ENCODE data around the gene GPR160.
"Not testable (repeated sequence)": the region's sequence is repeated elsewhere in the genome, so short reads cannot be mapped to it uniquely, and the experiment has no call there.

The GPR160 gene

DNA sequence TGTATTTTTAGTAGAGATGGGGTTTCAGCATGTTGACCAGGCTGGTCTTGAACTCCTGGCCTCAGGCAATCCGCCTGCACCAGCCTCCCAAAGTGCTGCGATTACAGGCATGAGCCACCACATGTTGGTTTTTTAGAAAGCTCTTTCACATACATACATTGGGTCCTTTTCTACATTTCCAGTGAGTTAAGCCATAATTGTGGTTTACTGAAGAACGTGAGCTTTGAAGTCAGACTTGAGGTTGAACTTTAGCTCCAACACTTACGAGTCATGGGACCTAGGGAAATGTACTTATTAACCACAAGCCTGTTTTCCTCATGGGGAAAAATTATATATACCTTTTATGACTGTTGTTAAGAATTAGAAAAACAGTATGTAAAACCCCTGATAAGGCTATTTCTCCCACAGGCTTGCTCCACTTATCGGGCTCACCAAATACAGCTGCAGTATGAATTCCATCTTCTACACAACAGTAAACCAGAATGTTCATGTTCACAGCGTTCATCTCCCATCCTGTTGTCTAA is 39.0 kb downstream of the GPR160 start:
- DNase-seq = peak; percentile 16

DNA sequence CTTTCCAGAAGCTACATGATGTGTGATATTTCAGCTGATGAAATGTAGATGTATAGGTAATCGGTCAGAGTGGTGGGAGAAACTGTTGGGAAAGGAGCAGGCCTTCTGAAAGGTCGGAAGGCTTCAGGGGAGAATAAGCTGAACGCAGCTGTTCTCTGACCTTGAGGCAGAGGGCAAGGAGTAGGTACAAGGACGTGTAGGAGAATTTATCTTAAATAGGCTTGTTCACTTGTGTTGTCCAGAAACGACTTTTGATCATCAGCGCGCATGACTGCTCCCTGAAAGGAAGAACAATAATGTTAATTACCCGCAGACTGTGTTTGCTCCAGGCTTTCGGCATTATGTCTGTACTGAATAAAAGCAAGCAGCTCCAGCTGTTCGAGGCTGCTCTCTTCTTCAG is 39.6 kb downstream of the GPR160 start:
- no peak for DNase-seq

DNA sequence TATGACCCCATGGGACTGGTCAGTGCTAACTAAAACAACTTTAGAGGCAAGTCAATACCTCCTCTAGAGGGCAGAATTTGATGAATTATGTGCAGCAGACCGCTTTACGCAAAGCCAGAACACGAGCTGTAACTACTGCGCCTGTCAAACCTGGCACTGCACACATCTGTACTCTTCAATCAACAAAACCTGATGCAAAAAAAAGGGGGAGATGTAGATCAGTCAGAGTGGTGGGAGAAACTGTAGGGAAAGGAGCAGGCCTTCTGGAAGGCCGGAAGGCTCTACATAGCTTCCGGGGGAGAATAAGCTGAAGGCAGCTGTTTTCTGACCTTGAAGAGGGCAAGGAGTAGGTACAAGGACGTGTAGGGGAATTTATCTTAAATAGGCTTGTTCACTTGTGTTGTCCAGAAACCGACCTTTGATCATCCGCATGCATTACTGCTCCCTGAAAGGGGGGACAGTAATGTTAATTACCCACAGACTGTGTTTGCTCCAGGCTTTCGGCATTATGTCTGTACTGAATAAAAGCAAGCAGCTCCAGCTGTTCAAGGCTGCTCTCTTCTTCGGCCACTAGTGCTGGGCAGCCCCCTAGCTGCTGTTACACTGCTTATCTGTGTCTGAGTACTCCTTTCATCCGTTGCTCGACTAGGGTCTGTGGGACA is 41.0 kb downstream of the GPR160 start:
- DNase-seq = peak; percentile 28

DNA sequence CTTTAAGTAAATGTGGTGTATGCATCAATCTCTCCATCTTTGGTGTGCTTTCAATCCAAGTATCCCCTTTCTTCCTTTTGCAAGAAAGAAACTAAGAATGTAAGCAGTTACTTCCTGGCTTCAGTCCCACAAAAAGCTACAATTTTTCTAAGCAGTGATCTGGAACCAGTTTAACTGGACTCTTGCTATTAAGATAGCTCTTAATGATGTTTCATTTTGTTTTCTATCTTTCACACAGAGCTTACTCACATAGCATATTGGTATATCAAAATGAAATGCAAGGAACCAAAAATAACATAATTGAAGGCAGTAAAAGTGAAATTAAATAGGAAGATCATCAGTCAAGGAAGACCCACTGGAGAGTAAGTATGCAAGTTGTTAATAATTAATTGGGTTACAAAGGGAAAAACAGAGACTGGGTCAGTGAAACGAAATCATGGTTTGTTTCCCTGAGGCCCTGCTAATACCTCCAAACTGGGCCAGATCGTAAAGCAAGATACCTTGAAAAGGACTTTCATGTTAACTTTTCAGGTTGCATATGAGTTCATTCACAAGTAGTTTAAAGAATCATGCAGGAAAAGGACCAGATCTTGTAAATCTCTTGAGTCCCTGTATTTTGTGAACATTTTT is 41.9 kb downstream of the GPR160 start:
- DNase-seq = no peak

DNA sequence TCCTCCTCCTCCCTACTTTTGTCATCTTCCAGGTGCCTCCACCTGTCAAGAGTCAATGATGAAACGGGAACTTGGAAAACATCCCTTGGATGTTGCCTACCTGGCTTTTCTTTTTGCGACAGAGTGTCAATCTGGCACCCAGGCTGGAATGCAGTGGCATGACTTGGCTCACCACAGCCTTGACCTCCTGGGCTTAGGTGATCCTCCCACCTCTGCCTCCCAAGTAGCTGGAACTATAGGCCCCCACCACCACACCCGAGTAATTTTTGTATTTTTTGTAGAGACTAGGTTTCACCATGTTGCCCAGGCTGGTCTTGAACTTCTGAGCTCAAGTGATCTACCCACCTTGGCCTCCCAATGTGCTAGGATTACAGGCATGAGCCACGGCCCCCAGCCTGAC is 42.8 kb downstream of the GPR160 start:
- DNase-seq = no peak

DNA sequence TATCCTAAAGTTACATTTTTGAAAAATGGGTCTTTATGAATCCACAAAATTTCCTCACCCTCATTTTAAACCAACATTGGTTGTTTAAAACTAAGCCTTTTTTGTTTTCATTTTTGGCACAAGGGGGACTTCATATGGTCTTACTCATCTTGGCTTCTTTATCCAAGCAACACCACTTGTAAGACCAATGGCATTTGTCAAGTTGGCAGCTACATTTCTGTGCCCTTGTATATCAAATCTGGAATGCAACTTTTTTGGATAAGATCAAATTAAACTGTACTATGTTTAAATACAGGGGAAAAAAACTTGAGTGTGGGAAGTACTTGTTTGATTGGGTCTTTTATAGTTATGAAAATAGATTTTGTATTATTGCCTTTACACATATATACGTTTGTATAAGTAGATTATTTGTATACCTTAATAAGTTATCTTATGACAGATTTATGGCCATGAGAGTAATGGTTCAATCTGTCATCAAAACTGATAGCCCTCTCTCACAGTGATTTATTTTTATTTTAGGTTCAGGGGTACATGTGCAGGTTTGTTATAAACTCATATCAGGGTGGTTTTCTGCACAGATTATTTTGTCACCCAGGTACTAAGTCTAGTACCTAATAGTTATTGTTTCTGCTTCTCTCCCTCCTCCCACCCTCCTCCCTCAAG is 43.4 kb downstream of the GPR160 start:
- no peak for DNase-seq

DNA sequence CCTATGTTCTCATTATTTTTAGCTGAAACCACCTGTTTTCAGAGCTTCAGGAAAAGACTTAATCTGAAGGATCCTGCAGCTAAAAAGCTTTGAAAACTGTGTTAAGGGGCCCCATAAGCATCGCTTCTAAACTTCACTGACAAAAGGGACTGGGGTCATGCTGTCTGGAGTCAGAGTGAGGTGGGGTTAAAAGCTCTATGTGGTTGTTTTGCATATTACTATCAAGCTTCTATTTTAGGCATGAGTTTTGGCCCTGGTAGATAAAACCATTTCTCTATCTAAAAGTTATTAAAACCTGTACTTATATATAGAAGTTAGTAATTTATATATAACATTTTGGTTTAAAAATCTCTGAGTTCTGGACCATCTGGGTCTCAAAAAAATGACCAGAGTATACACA is 45.5 kb downstream of the GPR160 start:
- DNase-seq = no peak

DNA sequence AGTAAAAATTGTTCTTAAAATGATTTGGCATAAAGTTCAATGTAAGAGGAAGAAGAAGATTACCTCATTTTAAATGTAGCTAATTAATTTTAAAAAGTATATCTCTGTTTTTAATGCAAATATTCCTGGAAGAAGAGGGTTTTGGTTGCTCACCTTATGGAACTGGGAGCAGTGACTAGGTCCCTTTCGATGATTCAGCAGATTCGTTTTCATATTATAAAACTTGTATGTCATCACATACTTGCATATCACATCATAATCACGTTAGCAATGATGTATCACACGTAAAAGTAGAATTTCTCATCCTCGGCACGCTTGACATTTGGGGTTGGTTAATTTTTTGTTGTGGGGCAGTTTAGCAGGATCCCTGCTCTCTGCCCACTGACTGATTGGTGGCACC is 47.6 kb downstream of the GPR160 start:
- DNase-seq = no peak

DNA sequence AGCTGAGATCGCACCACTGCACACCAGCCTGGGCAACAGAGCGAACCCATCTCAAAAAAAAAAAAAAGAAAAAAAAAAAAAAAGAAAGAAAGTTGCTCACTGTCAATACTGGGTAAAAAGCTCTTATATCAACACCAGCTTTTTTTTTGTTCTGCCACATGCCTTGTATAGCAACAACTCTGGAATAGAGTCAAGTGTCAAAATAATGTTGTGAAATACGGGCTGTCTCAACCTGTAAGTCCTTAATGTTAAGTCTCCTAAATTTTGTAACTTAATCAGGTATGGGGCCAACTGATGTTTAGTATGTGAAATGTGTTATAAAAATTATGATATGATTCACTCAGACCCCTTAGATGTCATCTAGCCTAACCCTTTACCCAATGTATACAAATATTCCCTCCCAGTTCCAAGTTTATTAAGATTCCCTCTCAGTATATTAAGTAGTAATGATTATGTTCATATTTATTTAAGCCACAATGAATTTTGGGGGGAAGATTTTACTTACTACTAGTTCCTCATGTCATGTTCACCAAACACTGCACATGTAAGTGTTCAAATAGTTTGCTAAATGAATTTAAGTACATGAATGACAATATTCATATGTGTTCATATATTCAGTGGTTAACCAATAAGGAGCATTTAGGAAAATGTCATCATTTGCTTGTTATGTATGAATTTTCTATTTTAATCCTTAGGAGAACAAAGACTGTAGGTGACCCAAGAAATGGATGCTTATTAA is 52.2 kb downstream of the GPR160 start:
- DNase-seq = no peak

DNA sequence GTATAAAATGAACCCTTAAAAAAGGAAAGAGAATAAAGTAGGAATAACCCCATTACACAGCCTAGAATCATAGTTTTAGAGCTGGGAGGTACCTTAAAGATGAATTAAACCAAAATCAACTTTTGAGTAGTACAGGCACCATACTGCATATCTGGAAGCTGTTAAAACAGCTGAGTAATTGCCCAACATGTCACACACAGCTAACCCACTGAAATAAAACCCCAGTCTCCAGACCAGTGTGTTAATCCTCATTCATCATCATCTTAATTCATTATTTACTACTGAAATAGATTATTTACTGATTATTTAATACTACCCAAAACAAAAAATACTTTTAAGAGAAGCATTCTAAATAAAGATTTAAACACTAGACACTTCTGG is 52.8 kb downstream of the GPR160 start:
- DNase-seq = no peak

DNA sequence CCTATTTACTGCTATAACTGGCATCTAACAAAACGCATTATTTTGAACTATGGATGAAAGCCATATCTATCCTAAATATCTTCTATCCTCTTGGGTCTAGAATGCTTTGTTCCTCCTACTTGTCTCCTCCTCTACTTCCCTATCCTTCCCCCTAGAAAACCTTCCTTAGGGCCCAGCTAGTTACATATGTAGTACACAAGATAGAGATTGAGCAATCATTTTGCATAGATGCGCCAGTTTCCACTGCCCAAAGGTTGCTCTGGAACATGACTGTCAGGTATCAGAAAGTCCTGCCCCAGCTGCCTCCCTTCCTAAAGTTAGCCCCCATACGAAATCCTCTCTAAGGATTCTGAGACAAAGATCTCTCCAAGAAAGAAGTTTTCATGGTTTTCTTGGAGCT is 55.1 kb downstream of the GPR160 start:
- DNase-seq = peak; percentile 16

DNA sequence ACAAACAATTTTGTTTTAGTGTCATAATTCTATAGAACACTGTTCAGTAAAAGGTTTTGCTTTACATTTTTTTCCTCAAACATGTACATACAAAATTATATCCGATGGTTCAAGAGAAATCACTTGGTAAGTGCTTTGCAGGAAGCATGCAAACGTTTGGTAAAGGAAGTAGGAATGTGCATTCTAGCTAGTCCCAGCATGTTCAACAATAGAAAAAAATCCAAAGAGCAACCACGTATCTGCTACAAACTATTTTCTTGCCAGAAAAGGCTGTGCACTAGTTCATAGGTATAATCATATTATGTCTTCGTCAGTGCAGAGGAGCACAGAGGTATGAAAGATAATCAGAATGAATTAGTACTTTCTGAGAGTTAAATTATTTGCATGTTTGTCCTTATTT is 58.0 kb downstream of the GPR160 start:
- no peak for DNase-seq

DNA sequence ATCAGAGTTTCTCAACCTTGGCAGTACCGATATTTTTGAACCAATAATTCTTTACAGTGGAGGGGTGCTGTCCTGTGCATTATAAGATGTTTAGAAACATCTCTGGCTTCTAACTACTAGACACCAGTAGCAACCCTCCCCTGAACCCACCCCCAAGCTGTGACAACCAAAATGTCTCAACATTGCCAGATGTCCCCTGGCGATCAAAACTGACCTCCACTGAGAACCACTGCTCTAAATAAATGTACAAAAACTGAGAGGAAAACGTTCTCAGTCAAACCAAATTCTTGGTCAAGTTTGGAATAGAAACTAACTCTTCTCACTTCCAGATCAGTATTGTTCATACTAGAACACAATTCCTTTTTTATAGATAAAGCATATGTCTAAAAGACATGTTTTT is 58.5 kb downstream of the GPR160 start:
- DNase-seq = no peak

DNA sequence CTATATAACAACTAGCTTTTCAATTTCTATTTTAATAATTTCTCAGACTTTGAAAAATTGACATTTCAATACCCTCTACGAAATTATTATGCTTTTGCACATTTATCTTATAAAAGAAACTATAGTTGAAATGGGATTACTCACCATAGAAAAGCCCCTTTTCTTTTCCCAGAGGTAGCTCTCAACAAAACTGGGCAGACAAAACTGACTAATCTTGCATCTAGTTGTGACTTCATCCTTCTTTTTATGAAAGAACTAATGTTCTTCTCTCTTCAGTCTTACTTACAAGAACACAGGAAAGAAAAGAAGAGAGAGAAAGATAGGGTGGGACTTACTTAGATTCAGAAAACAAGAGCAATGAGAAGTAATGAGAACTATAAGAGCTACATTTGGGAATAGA is 61.0 kb downstream of the GPR160 start:
- DNase-seq = no peak

DNA sequence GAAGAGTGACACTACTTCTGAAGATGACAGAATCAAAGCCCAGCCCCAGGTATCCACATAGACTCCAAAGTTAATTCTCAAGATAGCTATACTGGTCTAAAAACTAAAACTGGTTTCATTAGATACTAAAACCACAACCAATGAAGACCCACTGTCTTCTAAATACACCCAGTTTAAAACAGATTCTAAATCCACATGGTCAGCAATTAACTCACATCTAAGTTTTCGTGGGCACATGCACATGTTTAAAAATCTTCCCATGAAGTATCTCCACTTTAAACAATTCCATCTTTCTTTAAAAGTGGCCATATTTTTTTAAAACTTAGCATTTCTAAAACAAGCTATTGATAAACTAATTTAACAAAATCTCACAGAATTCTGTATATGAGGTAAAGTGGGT is 63.1 kb downstream of the GPR160 start:
- no peak for DNase-seq

DNA sequence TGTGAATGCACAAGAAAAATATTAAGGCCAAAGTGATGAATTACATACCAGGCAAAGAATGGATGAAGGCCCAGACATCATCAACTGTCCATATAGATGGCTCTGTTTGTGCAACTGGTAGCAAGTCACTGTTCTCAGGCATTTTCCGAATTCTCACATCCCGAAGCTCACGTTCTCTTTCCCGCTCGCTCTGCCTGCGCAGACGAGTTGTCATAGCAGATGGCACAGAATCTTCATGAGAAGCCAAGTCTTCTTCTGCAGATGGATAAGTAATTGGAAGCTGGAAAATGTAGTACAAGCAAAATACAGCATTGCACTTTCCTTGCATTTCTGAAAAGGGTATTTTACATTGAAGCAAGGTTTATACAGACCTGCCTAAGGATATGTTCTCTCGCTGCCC is 64.6 kb downstream of the GPR160 start:
- no peak for DNase-seq

DNA sequence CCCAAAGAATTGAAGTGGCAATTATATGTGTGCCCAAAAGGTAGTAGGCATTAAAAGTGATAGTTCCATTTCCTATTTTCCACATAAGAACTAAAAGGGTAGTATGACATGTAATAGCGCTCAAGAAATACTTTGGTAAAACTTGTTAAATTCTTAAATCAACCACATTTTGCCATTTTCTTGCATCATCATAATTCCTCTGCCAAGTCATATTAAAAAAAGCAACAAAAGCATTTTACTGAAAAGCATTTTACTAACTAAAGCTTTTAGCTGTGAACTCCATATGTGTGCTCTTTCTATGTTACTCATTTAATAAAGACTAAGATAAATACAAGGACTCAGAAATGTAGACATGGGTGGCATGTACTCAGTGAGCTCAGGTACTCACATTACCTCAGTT is 70.1 kb downstream of the GPR160 start:
- no peak for DNase-seq

DNA sequence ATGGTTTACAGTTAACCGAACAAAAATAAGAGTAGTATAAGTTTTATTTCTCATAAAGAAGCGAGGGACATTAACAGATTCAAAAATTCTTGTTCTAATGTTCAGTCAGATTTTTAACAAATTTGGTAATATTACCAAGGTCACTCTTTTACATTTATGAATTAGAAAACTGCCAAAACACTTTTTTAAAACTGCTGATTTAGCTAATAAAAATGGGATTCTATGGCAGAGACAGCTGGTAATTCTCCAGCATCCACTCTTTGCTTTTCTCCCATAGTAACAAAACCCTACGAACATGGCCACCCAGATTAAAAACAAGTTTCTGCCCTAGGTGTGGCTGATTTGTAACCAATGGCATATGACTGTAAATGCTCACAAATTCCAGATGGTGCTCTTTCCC is 71.2 kb downstream of the GPR160 start:
- no peak for DNase-seq

DNA sequence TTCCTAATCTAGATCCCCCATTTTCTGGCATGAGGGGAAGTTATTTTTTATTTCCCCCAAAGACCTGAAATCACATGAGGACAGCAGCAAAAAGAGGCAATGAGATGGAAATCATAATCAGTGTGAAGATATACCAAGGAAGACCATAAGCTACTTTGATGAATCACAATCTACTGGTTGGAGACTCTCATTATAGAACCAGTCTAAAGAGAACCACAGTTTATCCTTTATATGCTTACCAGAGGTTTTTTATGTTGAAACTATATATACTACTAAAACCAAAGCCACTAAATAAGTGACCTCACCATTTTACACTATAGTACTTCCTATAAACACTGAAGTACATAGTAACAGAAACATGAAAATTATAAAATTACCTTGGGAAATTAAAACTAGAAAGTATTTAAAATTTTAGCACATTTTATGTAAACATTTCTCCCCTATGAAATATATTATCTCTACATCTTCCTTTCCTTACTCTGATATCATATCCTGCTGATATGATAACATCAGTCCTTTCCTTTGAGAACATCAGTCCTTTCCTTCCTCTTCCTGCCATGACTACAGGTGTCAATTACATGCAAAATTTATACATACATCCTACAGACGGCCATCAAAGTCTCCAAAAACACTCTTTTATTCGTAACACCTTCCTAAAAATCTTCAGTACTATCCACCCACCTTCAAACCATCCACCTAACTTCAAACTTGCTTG is 71.9 kb downstream of the GPR160 start:
- no peak for DNase-seq

DNA sequence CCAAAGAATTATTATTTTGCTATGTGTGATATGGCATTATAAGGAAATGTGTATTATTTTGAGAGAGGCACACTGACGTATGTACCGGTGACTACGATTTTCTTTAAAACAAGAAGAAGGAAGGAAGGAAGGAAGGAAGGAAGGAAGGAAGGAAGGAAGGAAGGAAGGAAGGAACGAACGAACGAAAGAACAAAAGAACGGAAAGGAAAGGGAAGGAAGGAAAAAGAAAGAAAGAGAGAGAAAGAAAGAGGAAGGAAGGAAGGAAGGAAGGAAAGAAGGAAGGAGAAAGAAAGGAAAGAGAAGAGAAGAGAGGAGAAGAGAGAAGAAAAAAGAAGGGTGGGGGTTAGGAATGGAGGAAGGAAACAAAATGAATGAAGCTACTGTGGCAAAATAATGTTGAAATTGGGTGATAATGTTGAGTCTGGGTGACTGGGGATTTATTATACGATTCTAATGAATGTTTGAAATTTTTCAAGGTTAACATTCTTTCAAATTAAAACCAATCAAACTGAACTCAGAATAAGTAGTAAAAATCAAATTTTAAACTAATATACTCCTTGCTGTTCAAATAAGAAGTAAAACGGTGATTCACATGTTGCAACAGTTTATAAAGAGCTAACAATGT is 73.5 kb downstream of the GPR160 start:
- DNase-seq = no peak

DNA sequence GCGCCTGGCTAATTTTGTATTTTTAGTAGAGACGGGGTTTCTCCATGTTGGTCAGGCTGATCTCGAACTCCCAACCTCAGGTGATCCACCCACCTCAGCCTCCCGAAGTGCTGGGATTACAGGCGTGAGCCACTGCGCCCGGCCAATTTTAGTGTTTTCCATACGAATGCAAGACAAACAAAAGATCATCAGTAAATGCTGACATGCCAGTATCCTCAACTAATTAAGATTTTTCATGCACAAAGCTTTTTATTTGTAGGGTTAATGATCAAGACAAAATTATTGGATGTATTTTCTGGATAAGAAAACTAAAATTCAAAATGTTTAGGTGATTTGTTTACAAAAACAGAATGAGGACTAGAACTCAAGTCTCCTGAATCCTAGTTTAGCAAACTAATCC is 76.4 kb downstream of the GPR160 start:
- not testable (repeated sequence) for DNase-seq

DNA sequence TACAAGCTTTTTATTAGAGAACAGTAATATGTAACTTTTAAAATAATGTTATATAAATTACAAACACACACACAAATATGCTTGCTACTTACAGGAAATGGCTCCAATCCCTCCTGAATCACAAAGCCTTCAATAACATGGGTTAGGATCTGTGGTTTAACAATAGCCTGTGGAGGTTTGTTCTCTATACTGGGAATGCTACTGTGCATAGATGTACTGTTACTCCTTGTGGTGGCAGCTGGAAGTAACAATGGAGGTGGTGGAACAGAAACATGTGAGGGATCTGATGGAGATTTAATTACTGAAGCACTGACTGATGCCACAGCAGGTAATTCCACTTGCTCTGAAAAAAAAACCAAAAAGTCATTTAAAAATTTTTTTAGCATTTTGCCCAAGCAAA is 79.3 kb downstream of the GPR160 start:
- DNase-seq = peak; percentile 21
